ENCODE data around the gene ANXA10. TPM values are rescaled to one million over a fixed set of nuclear protein-coding genes. Genes with fewer than 3 reads are reported as not detected.
"Not testable (repeated sequence)": the region's sequence is repeated elsewhere in the genome, so short reads cannot be mapped to it uniquely, and the experiment has no call there.

Gene ANXA10
- total RNA-seq, 2 donors from 2014 or later, result not detected

GRCh38 chr4:168203233-168203911, 111.0 kb downstream of the ANXA10 start:
- TF ChIP-seq CTCF (IDR thresholded peaks at IDR 0.05), result no peak
- H3K4me3 ChIP-seq, result no peak overlapping the region
- H3K4me1 ChIP-seq, result no peaks in the 10 kb centered on the region
- no peak for DNase-seq (ENCODE audit: low spot score)
- no peak overlapping the region for H3K27ac ChIP-seq
- no peaks in the 10 kb centered on the region for H3K36me3 ChIP-seq
- H3K9me3 ChIP-seq, result peaks cover 0 to 25% of the 10 kb centered on the region in 2 donors
- no peaks in the 10 kb centered on the region for H3K27me3 ChIP-seq

- no peak for TF ChIP-seq CTCF (IDR thresholded peaks at IDR 0.05)
- no peaks in the 10 kb centered on the region for H3K4me1 ChIP-seq
- peaks cover 0 to 4% of the 10 kb centered on the region in 2 donors for H3K9me3 ChIP-seq
- no peaks in the 10 kb centered on the region for H3K36me3 ChIP-seq
- no peak overlapping the region for H3K27ac ChIP-seq
- H3K27me3 ChIP-seq, result no peaks in the 10 kb centered on the region
- no peak overlapping the region for H3K4me3 ChIP-seq
- DNase-seq (ENCODE audit: low spot score), result no peak
Observed at GRCh38 chr4:168208957-168209614, 116.7 kb downstream of the ANXA10 start.

- no peaks in the 10 kb centered on the region for H3K4me1 ChIP-seq
- peaks cover 6% of the 10 kb centered on the region for H3K36me3 ChIP-seq
- no peak for TF ChIP-seq CTCF (IDR thresholded peaks at IDR 0.05)
- DNase-seq (ENCODE audit: low spot score), result no peak
- H3K27me3 ChIP-seq, result no peaks in the 10 kb centered on the region
- H3K9me3 ChIP-seq, result peaks cover 0 to 7% of the 10 kb centered on the region in 2 donors
- H3K4me3 ChIP-seq, result no peak overlapping the region
- no peak overlapping the region for H3K27ac ChIP-seq
Observed at GRCh38 chr4:168212656-168213055, 120.3 kb downstream of the ANXA10 start.

GRCh38 chr4:168213511-168213910, 121.2 kb downstream of the ANXA10 start:
- H3K9me3 ChIP-seq; H3K27me3 ChIP-seq; H3K27ac ChIP-seq; H3K4me3 ChIP-seq; H3K4me1 ChIP-seq; DNase-seq (ENCODE audit: low spot score): not testable (repeated sequence)
- peaks cover 12% of the 10 kb centered on the region for H3K36me3 ChIP-seq

- Histone ChIP-seq H3K4me1 (no peaks in the 10 kb centered on the region), H3K27ac (no peak overlapping the region), H3K9me3 (peaks cover 0 to 7% of the 10 kb centered on the region in 2 donors), H3K4me3 (no peak overlapping the region), H3K27me3 (no peaks in the 10 kb centered on the region), H3K36me3 (peaks cover 13% of the 10 kb centered on the region)
- no peak for DNase-seq (ENCODE audit: low spot score)
- no peak for TF ChIP-seq CTCF (IDR thresholded peaks at IDR 0.05)
Observed at GRCh38 chr4:168218645-168219044, 126.3 kb downstream of the ANXA10 start.

GRCh38 chr4:168220893-168221292, 128.6 kb downstream of the ANXA10 start:
- no peak for DNase-seq (ENCODE audit: low spot score)
- H3K36me3 ChIP-seq, result peaks cover 13% of the 10 kb centered on the region

More at GRCh38 chr4:168220893-168221292, 128.6 kb downstream of the ANXA10 start:
- H3K27me3 ChIP-seq, result no peaks in the 10 kb centered on the region
- H3K4me1 ChIP-seq, result no peaks in the 10 kb centered on the region
- no peaks in the 10 kb centered on the region for H3K9me3 ChIP-seq
- H3K4me3 ChIP-seq, result no peak overlapping the region
- no peak overlapping the region for H3K27ac ChIP-seq
- TF ChIP-seq CTCF (IDR thresholded peaks at IDR 0.05), result no peak
